ENCODE results near the gene SH3BGRL2.
"Not testable (repeated sequence)": the region's sequence is repeated elsewhere in the genome, so short reads cannot be mapped to it uniquely, and the experiment has no call there.

Gene SH3BGRL2

DNA sequence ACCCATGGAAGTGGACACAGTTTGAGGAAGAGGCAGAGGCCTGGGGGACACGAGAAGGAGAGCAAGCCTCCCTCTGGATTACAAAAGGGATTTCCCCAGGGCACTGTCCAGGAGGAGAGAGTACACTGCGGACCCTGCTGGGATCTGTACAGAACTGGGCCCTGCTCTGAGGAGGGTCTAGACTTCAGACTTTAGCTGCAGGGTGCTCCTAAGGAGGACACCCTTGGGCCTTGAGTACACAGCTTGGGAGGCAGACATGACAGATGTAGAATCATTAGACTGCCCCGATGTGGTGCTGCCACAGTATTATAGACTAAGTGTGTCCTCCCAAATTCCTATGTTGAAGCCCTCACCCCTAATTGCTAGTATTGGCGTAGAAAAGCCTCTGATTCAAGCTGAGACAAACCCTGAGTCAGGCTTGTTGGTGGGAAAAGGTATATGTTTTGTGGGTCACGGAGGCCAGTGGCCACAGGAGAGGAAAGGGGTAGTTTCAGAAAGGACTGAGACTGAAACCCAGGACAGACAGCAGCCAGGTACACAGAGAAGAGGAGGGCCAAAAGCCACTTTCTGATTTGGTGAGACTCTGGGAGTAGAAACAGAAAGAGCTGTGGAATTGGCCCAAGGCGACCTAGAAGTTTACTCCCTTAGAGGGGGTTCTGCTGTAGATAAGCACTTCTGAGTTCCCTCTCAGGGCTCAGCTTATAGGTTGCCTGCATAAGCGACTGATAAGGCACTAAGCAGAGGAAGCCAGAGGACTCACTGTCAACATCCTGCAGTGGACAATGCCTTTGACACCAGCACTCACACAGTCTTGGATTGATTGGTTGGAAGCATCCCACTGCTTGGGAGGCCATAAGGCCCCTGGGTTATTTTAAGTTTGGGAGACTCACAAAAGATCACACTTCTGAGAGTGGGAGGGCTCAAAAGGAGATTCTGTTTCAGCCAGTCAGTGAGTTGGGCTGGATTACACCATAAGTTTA, 16.5 kb upstream of the SH3BGRL2 start:
- DNase-seq = no peak

- no peak for DNase-seq
Measured at GRCh38 chr6:79617518-79617941, 13.6 kb upstream of the SH3BGRL2 start.

GRCh38 chr6:79618425-79618824, 12.7 kb upstream of the SH3BGRL2 start:
- DNase-seq = not testable (repeated sequence)

GRCh38 chr6:79621579-79621978, 9.6 kb upstream of the SH3BGRL2 start:
- DNase-seq = no peak

DNA sequence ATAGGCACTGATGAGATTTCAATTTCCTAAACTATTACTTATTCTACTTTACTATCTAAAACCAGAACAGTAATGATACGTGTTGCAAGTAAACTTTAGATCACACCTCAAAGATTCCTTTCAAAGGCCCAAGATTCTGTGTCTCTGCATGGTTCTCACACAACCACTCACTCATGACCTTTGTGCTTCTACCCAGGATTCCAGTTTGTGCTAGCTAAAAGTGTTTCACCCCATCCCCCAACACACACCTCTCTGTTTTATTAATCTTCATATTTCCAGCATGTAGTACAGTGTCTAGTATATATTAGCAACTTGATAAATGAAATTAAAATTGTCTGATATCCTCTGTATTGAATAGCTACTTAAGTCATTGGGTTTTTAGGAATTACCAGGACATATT, 8.8 kb upstream of the SH3BGRL2 start:
- no peak for DNase-seq

- DNase-seq = no peak
Measured at GRCh38 chr6:79623106-79623505, 8.0 kb upstream of the SH3BGRL2 start.

DNA sequence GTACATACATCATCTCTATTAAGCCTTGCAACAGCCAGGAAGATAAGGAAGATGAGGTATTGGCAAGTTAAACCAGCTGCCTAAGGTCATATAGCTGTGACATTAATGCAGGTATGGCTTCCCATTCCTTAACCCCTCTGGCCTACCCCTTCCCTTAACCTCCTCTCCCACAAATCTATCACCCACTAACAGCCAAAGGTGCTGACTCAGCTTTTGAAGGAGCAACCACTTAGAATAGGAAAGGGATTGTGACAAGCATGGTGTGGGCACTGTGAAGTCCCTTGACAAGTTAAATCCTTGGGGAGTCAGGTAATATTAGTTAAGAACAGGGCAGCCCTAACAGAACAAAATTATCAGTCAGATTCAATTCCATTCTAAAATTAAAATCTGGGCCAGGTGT, 5.4 kb upstream of the SH3BGRL2 start:
- no peak for DNase-seq

DNA sequence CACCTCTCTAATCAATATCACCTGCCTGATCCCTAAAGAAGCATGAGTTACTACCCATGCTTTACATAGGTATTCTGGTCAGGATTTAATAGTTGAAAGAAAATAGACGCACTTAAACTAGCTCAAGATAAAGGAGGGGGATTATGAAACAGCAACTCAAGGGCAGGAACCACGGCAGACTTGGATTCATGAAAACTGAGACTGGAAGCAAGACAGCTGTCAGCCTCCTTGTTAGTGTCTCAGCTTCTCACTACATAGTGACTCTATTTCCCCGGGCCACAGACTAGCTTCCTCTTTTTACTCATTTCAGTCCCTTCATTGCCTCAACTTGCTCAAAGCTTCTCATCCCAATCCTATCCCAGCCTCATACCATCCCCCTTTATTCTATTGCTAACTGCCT, 4.3 kb upstream of the SH3BGRL2 start:
- no peak for DNase-seq

DNA sequence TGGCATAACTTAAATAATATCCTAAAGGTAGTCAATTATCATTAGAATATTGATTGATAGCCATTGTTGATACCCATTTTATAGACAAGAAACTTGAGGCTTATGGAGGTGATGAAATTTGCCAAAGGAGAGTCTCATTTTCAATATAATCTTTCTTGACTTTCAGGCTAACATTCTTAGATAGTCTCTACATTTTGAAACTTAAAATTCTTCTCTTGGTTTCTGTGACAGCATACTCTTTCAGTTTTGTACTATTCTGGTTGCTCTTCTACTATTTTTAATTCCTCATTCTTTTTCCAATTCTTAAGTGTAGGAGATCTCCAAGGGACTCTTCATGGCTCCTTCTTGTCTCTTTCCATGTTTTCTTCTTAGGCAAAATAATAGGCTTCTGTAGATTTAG, 3.7 kb upstream of the SH3BGRL2 start:
- no peak for DNase-seq

DNA sequence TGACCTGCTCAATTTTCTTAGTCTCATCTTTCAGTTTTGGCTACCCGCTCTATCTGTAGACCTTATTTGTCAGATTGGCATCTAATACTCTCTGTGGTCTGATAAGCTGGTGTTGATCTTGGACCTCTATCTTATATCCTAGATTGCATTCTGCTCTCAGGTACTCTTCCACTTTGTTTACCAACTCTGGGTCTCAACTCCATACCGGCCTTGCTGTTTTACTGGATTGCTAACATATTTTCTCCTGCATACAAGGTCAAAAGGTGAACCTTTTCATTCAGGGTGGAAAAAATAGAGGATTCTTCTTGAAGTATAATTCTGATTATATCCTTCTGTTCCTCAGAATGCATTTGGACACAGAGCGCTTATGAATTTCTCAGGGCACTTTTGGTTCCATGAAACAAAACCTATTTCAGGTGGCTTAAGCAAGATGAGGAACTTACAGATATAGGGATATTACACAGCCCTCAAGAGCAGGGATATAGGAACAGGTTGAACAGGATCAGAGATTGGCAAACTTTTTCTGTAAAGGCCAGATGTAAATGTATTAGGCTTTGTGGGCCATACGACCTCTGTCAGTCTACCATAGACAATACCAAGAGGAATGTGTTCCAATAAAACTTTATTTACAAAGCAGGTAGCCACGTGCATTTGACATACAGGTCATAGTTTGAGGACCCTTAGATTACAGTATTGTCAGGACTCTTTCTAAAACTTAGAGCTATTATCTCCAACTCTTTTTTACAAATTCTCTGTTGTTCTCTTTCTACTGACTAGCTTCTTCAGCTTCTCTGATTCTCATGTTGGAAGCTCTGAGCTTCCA, 2.5 kb upstream of the SH3BGRL2 start:
- DNase-seq = no peak

GRCh38 chr6:79630380-79630882, 698 bp upstream of the SH3BGRL2 start:
- DNase-seq = no peak

DNA sequence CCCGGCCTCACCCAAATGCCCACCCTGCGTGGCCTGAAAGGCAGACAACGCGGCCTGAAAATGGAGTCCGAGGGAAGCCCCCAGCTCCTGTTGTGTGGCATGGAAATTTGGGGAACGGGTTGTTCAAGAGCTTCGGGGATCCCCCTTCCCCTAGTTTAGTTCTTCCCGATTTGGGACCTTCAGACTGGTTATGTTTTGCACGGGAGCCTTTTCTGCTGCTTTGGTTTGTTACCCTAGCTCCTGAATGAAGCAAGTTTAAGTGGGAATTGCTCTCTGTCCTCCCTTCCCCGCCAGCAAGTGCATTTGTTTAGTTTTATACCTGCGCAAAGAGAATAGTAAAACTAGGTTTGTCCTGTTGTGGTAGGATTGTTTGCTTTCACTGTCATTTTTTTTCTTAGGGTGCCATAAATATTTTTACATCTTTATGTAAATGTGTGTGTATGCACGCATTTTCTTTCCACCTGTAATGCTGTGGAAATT, 604 bp downstream of the SH3BGRL2 start:
- DNase-seq = no peak

- no peak for DNase-seq
Measured at GRCh38 chr6:79632580-79632979, 1.5 kb downstream of the SH3BGRL2 start.

DNA sequence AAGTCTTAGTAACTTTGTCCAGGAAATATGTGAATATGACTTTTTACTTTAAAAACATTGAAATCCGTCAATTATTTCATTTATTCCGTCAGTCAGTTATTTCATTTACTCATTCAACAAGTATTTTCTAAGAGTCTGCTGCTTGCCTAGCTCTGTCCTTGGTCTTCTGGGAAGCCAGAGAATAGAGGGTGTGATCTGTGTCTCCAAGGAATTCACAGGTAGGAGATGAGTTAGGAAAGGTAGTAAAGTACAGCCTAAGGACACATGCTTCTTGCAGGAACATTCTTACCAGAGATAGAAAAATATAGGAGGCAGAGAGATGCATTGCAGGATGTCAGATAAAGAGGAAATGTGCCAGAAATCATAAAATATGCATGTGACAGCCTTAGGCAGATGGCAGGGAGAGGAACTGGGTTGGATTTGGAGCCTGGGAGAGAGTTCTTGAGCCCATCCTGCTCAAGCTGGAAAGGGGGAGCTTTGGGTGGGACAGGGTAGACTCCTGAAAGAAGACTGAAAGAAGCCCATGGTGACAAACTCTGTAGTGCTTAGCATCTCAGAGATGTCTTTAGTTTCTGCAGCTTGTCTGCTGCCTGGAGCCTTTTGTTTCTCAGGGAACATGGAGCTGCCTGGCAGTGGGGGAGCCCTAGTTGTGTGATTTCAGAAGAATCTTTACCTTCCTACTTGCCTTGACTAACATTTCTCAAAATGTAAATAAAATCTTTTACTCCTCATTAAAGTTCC, 3.5 kb downstream of the SH3BGRL2 start:
- DNase-seq = no peak

- DNase-seq = no peak
Measured at GRCh38 chr6:79635232-79635543, 4.1 kb downstream of the SH3BGRL2 start.

- no peak for DNase-seq
Measured at GRCh38 chr6:79636673-79637072, 5.5 kb downstream of the SH3BGRL2 start.

- DNase-seq = no peak
Measured at GRCh38 chr6:79640146-79641111, 9.3 kb downstream of the SH3BGRL2 start.

DNA sequence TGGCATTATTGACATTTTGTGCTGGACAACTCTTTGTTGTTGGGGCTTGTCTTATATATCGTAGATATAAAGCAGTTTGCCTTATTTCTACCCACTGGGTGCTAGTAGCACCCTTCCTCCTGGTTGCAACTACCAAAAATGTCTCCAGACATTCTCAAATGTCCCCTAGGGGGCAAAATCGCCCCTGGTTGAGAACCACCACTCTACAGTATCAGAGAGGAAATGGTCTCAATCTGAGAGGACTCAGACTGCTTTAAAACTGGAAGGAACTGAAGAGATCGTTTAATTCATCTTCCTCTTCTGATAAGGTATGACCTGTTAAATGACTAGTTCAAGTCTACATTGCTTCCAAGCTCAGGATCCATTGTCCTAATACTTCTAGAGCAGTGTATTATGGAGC, 14.9 kb downstream of the SH3BGRL2 start:
- DNase-seq = no peak

DNA sequence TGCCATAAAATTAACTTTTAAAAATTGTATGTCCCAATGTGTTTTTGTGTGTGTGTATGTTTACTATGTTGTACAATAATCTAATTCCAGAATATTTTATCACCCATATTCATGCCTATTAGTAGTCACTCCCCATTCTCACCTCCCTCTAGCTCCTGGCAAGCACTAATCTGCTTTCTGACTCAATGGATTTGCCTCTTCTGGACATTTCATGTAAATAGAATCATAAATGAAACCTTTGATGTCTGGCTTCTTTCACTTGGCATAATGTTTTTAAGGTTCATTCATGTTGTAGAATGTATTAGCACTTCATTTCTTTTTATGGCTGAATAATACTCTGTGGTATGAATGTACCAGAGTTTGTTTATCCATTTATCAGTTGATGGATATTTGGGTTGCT, 15.4 kb downstream of the SH3BGRL2 start:
- DNase-seq = no peak

DNA sequence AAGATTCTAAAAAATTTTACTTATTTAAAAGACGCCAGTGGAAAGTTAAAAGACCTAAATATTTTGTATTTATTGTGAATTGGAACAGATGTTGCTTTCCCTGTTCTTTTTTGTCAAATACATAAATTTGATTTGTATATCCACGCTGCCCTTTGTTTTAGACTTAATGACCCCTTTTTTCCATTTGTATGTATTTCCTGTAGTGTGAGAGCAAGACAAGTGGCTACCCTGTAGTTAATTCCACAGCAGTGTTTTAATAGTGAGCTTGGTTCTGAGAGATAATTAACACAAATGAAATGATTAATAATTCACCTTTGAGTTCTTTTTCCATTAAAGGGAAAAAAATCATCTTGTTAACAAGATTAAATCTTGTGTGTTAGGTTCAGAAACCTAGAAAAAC, 16.6 kb downstream of the SH3BGRL2 start:
- no peak for DNase-seq

GRCh38 chr6:79648328-79648727, 17.2 kb downstream of the SH3BGRL2 start:
- DNase-seq = no peak

DNA sequence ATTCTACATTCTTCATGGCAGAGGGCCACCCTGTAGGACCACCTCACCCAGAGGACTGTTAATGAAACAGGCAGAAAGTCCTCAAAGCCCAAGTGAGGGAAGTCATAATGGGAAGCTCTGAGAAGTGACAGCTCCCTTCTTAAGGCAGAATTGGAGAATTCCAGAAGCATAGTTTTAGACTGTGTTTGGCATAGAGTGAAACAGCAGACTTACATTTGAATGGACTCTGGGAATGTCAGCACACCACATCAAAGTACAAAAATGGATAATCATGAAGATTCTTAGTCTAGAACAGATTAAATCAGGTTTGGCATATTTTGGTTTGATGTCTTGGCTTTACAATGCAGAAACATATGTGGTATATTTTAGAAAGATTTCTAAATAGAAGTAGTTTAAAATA, 17.9 kb downstream of the SH3BGRL2 start:
- no peak for DNase-seq
